ENCODE results near the gene C8A. TPM values are rescaled to one million over a fixed set of nuclear protein-coding genes. Genes with fewer than 3 reads are reported as not detected.

The C8A gene
- total RNA-seq, 4 donors from 2014 or later = not detected

- H3K27ac ChIP-seq = no peak overlapping the region
- DNase-seq (ENCODE audit: low spot score in 2 of 2) = no peak
- no peak overlapping the region for H3K4me3 ChIP-seq
- WGBS, 2 donors = 0 to 47% methylated on average over 1 of the region's 1 CpG
- H3K27me3 ChIP-seq = no peaks in the 10 kb centered on the region
- no peaks in the 10 kb centered on the region for H3K9me3 ChIP-seq
- no peaks in the 10 kb centered on the region for H3K36me3 ChIP-seq
- no peaks in the 10 kb centered on the region for H3K4me1 ChIP-seq
- TF ChIP-seq POLR2A (IDR thresholded peaks at IDR 0.05) = no peak
- TF ChIP-seq EP300 (IDR thresholded peaks at IDR 0.05) = no peak
- no peak for TF ChIP-seq CTCF (IDR thresholded peaks at IDR 0.05)
These were observed 2.1 kb upstream of the C8A start for GRCh38 chr1:56852476-56852875.

GRCh38 chr1:56855190-56855589 is 593 bp downstream of the C8A start:
- no peaks in the 10 kb centered on the region for H3K27me3 ChIP-seq

GRCh38 chr1:56856186-56856585 is 1.6 kb downstream of the C8A start:
- no peak overlapping the region for H3K4me3 ChIP-seq
- no peaks in the 10 kb centered on the region for H3K36me3 ChIP-seq
- H3K27ac ChIP-seq = no peak overlapping the region
- TF ChIP-seq EP300 (IDR thresholded peaks at IDR 0.05) (no peak), POLR2A (IDR thresholded peaks at IDR 0.05) (no peak), CTCF (IDR thresholded peaks at IDR 0.05) (no peak)
- H3K9me3 ChIP-seq = no peaks in the 10 kb centered on the region
- DNase-seq (ENCODE audit: low spot score in 2 of 2) = no peak
- H3K27me3 ChIP-seq = no peaks in the 10 kb centered on the region
- H3K4me1 ChIP-seq = no peaks in the 10 kb centered on the region

More at GRCh38 chr1:56855190-56855589, 593 bp downstream of the C8A start:
- no peak for TF ChIP-seq EP300 (IDR thresholded peaks at IDR 0.05)
- no peak for TF ChIP-seq CTCF (IDR thresholded peaks at IDR 0.05)
- no peak for TF ChIP-seq POLR2A (IDR thresholded peaks at IDR 0.05)
- no peak overlapping the region for H3K4me3 ChIP-seq
- WGBS, 2 donors = 63 to 73% methylated on average over 1 of the region's 1 CpG
- no peaks in the 10 kb centered on the region for H3K9me3 ChIP-seq
- no peaks in the 10 kb centered on the region for H3K36me3 ChIP-seq
- DNase-seq (ENCODE audit: low spot score in 2 of 2) = no peak
- H3K27ac ChIP-seq = no peak overlapping the region
- no peaks in the 10 kb centered on the region for H3K4me1 ChIP-seq

- no peaks in the 10 kb centered on the region for H3K36me3 ChIP-seq
- no peaks in the 10 kb centered on the region for H3K9me3 ChIP-seq
- no peak for DNase-seq (ENCODE audit: low spot score in 2 of 2)
- no peaks in the 10 kb centered on the region for H3K4me1 ChIP-seq
- H3K27me3 ChIP-seq = no peaks in the 10 kb centered on the region
- H3K27ac ChIP-seq = no peak overlapping the region
- TF ChIP-seq CTCF (IDR thresholded peaks at IDR 0.05) = no peak
- TF ChIP-seq POLR2A (IDR thresholded peaks at IDR 0.05) = no peak
- TF ChIP-seq EP300 (IDR thresholded peaks at IDR 0.05) = no peak
- H3K4me3 ChIP-seq = no peak overlapping the region
These were observed 4.7 kb downstream of the C8A start for GRCh38 chr1:56859287-56859686.

- no peaks in the 10 kb centered on the region for H3K36me3 ChIP-seq
- H3K4me1 ChIP-seq = no peaks in the 10 kb centered on the region
- H3K27ac ChIP-seq = no peak overlapping the region
- no peak for DNase-seq (ENCODE audit: low spot score in 2 of 2)
- H3K4me3 ChIP-seq = no peak overlapping the region
- no peaks in the 10 kb centered on the region for H3K9me3 ChIP-seq
- H3K27me3 ChIP-seq = no peaks in the 10 kb centered on the region
- 75 to 83% methylated on average over 3 of the region's 3 CpGs for WGBS, 2 donors
- TF ChIP-seq EP300 (IDR thresholded peaks at IDR 0.05) (no peak), CTCF (IDR thresholded peaks at IDR 0.05) (no peak), POLR2A (IDR thresholded peaks at IDR 0.05) (no peak)
These were observed 8.8 kb downstream of the C8A start for GRCh38 chr1:56863265-56863992.
